GM21528 (cell line): ENCODE measurements around the gene ARHGAP18.

Experiments
- ATAC-seq: cut with Tn5 transposase; IDR thresholded peaks from one replicate; pipeline ENCODE4 v1.9.1; 2021; ENCODE audit warnings: mild to moderate bottlenecking, moderate library complexity; ENCODE audit not compliant: unreplicated experiment, low FRiP score

The ARHGAP18 gene

GRCh38 chr6:129726650-129727049, 16.7 kb upstream of the ARHGAP18 start:
- ATAC-seq, result no peak

DNA sequence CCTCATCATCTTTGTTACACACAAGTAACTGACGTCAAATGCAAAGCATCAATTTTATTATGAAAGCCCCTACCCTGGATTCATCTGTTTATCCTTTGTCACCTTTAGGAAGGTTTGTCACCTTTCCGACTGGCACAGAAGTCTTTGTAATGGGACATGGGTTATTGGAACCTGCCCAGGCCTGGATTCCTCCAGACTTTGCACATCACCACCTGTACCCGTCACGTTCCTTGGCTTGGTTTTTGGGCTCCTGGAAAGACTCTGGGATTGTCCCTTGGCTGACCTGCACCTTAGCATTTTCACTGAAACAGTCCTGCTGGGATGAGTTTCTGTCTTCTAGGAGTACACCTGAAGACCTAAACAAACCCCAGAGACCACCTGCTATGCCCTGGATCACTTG, 15.4 kb upstream of the ARHGAP18 start:
- no peak for ATAC-seq

- ATAC-seq, result no peak
Measured at GRCh38 chr6:129719692-129720091, 9.7 kb upstream of the ARHGAP18 start.

- ATAC-seq, result no peak
Measured at GRCh38 chr6:129717277-129717676, 7.3 kb upstream of the ARHGAP18 start.

- ATAC-seq, result no peak
Measured at GRCh38 chr6:129713806-129714333, 3.9 kb upstream of the ARHGAP18 start.

DNA sequence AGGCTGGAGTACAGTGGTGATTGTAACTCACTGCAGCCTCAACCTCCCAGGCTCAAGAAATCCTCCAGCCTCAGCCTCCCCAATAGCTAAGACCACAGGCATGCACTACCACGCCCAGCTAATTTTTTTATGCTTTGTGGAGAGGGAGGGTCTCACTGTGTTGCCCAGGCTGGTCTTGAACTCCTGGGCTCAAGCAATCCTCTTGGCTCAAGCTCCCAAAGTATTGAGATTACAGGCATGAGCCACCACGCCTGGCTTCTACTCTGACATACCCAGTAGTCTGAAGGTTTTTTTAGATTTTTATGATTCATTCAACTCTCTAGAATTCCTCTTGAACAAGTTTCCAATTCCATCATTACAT, 1.3 kb upstream of the ARHGAP18 start:
- no peak for ATAC-seq

DNA sequence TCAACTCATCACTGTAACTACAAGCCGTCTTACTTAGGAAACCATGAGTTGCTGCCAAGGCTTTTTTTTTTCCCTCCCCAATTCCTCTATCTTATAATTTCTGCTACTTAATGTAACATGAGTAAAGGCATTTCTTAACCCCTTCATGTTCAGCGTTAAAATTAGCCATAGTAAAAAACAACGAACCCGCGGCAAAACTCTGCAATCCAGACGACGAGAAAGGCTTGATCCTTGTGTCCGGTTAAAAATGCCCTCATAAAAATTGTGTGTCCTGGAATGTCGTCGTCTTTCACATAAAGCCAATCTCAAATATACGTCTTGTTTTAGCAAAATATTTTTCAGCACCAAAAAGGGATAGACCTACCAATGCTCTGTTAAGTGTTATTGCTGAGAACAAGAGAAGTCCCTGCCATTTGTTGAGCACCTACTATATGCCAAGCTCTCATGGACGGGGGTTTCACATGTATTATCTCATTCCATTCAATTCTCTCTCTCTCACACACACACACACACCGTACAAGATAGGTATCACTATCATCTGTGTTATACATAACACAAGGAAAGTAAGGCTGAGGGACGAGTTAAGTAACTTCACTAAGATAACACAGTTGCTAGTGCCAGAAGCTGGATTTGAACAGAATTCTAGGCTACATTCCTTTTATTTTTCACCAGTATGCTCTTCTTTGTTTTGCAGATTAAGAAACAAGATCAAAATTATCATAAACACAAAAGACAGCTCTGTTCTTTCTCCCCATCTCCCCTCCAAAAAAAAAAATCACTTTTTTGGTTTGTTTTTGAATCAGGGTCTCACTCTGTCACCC, 683 bp upstream of the ARHGAP18 start:
- ATAC-seq, result no peak

DNA sequence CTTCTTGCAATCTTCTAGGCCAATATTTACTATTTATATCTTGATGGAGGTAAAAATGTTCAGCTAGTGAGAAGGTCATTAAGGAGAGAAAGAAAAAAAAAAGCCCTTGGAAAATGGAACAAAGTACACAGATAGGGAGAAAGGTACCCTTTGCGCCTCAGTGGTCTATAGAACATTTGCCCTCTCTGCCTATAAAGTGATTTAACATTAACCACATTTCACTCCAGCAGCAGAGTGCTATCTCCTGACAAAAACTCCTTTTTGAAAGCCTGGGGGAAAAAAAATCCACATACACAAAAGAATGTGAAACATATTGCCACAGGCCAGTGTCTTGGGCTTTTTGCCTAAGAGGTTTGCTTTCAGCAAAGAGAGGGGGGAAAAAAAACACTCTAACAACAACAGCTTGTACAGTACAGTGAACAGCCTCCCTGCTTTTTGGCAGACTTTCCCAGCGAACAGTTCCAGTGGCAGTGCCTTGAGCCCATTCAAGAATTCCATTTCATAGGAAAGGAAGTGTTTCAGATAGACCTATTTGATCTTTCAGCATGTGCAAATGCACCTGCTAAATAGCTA, 695 bp downstream of the ARHGAP18 start:
- ATAC-seq, result peak; percentile 21

DNA sequence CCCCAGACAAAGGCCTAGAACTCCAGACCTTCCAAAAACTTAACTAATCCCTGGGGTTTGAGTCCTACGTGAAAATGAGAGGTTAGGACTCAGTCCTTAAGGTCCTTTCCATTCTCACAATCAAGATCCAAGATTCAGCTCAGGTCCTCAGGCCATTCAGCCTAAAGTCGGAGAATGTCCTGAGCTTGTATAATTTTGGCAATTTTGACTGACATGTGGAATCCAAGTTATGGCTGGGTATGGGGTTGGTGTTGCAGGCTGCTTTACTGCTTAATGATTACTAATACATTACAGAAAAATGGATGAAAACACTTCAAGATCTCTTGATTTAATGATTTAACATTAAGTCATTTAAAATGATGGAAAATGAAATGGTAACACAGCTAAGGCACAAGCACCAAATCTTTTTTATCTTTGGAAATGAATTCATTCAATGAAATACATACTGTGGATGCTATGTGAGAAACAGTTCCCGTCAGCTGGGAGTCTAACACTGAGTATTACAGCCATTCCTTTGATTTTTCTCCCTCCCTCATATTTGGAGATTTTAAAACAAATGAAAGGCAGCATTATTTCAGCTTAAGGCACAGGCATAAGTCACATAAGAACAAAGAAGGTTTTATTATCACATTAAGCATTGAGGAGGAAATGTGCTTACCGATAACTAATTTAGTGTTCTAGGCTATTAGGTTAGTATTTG, 1.3 kb downstream of the ARHGAP18 start:
- no peak for ATAC-seq

- no peak for ATAC-seq
Measured at GRCh38 chr6:129707882-129708495, 2.0 kb downstream of the ARHGAP18 start.

GRCh38 chr6:129707028-129707427, 2.9 kb downstream of the ARHGAP18 start:
- no peak for ATAC-seq

DNA sequence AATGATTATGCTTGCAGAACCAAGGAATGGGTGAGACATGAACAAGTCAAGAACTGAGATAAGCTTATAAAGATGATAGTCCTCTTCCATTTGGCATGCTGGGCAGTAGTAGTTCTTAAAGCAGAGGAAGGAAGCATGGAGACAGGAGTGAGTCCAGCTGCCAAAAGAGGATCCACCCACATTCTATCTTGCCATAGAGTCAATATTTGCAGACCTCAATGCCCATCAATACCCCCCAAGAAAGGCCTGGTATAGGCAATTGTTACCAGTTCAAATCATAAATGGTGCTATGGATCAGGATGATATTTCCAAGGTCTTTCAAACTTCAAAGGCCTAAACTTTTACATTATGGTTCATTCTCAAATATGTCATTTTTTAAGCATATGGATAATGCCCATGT, 4.8 kb downstream of the ARHGAP18 start:
- ATAC-seq, result no peak

GRCh38 chr6:129704708-129705107, 5.3 kb downstream of the ARHGAP18 start:
- ATAC-seq, result no peak

DNA sequence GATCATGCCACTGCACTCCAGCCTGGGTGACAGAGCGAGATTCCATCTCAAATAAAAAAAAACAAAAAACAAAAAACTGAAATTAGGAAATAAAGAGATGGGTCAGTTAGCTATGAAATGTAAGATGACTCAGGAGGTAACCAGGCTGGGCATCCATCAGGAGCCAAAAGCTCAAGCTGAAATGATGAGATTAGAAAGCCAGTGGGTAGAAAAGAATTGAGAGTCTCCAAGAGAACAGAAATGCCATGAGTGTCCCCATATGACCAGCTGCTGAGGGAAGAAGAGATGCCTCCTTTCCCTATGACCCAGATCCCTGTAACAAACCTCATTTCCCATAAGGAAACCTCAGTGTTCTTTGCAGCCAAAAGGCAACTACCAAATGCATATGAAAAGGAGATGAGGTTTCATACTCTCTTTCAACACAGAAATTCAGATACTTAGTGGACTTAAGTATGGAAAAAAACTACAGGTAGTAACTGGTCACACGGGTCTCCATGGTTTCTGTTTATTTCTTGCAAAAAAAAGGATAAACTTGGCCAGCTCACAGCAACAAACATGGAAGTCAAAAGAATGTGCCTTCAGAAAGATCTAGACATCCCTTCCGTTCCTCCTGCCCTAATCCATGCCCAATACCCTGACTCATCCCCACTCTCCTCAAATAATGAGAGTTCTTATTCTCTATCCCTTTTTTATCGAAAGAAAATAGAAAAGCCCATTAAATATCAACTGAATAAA, 8.1 kb downstream of the ARHGAP18 start:
- no peak for ATAC-seq

DNA sequence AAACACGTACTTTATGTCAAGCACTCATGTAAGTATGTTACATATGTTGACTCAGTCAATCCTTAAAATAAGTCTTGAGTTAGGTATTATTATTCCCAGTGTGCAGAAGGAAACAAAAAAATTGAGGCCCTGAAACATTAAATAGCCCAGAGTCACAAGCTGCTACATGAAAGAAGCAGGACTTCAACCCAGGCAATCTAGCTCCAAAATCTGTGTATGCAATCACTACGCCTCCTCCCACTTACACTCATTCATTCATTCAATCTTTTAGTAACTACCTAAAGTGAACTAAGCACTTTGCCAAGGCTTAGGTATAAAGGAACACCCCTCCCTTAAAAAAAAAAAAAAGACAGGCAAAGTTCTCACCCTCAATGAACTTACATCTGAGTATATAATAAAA, 9.3 kb downstream of the ARHGAP18 start:
- no peak for ATAC-seq

GRCh38 chr6:129699659-129700058, 10.3 kb downstream of the ARHGAP18 start:
- ATAC-seq, result no peak

DNA sequence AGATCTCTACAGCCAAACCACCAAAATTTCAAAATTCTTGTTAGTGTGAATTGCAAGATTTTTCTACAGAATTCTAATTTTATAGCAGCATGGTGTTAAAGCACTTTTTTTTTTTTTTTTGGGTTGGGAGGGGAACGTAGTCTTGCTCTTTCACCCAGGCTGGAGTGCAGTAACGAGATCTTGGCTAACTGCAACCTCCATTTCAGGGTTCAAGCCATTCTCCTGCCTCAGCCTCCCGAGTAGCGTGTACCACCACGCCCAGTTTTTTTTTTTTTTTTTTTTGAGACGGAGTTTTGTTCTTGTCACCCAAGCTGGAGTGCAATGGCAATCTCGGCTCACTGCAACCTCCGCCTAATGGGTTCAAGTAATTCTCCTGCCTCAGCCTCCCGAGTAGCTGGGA, 11.5 kb downstream of the ARHGAP18 start:
- no peak for ATAC-seq

- ATAC-seq, result no peak
Measured at GRCh38 chr6:129697788-129698187, 12.2 kb downstream of the ARHGAP18 start.

DNA sequence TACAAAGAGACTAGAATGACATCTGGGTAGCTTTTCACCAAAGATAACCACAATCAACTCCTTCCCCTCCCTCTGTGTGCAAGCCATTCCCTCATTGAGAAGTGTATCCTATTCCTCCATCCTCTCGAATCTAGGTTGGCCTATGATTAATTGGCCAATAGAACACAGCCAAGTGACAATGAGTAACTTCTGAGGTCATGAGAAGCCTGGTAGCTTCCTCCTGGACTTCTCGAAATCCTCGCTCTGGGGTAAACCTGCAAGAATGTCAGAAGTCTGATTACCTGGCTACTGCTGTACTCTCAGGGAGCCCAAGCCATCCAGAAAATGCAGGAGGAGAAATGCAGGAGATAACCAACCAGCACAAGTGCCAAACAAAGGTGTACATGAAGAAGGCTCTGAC, 13.1 kb downstream of the ARHGAP18 start:
- ATAC-seq, result no peak

DNA sequence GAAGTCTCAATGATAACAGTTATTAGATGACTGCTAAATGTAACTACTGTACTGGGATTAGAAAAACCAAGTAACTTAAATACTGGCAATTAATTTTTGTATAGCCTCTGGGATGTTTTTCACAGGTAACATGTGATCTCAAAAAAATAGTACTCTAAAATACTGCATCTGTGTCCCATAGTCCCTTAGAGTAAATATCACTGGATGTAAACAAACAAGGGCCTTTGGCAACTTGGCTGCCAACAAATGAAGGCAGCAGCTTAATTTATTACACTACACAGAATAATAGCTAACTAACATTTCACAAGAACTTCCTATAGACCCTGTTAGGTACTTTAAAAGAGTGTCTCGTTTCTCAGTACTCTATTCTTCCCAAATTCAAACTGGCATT, 14.0 kb downstream of the ARHGAP18 start:
- ATAC-seq, result no peak
